SK-N-MC (cell line): ENCODE data around the gene FUBP3.

Source experiments
- EZH2 ChIP-seq: fragments of 200-600 bp; sonication (generic); IDR thresholded peaks from one replicate; pipeline ENCODE4 v1.6.1; 2017; ENCODE audit warnings: antibody characterized with exemption
- FOXP2 ChIP-seq: optimal IDR thresholded peaks from 2 replicates; pipeline ENCODE3; 2011; ENCODE audit warnings: mild to moderate bottlenecking, moderate library complexity; ENCODE audit not compliant: insufficient read depth; ENCODE audit errors: extremely low read length, control extremely low read depth
- POLR2AphosphoS5 ChIP-seq: IDR thresholded peaks from 2 replicates; pipeline ENCODE4 v1.6.1; 2012; ENCODE audit warnings: mild to moderate bottlenecking, low read depth, low read length, borderline replicate concordance

DNA sequence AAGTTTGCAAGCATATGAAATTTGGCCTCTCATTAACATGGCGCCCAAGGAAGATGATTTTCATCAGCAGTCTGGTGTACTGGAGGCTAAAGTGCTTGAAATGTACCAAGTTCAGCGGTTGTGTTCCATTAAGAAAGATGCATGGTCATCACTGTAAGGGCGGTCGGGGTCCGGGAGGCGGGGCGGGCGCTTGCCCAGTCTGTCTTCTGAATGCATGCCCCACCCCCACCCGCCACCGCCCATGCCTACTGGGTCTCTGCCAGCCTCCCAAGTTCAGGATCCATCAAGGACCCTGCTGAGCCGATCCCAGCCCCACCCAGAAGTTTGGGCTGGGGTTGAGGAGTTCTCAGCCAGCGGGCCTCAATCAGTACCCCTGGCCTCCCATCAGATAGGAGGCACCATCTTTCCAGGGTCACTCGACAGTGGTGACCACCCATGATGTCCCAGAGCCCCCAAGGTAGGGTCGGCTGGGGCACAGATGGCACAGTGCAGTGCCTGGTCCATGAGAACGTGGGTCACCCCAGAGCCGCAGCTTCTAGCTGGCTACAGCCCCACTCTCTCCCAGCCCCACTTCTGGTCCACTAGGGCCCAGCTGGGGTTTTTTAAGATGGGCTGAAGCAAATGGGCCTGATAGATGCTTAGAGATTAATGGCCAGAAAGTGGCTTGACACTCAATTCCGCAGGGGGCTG, 60.6 kb downstream of the FUBP3 start:
- TF ChIP-seq EZH2 (no peak), POLR2AphosphoS5 (no peak), FOXP2 (no peak)
